ENCODE results near the gene LHFPL2.

GRCh38 chr5:78598973-78599372, 49.6 kb downstream of the LHFPL2 start:
- TF ChIP-seq CTCF (IDR thresholded peaks at IDR 0.05 in 8 of 11, conservative IDR thresholded peaks at IDR 0.05 in 3 of 11) (no peak), POLR2AphosphoS5 (IDR thresholded peaks at IDR 0.05) (no peak)

Data from spleen (tissue), 7 donors.